ENCODE measurements around the gene SPATA6.
"Not testable (repeated sequence)": the region's sequence is repeated elsewhere in the genome, so short reads cannot be mapped to it uniquely, and the experiment has no call there.

The SPATA6 gene

DNA sequence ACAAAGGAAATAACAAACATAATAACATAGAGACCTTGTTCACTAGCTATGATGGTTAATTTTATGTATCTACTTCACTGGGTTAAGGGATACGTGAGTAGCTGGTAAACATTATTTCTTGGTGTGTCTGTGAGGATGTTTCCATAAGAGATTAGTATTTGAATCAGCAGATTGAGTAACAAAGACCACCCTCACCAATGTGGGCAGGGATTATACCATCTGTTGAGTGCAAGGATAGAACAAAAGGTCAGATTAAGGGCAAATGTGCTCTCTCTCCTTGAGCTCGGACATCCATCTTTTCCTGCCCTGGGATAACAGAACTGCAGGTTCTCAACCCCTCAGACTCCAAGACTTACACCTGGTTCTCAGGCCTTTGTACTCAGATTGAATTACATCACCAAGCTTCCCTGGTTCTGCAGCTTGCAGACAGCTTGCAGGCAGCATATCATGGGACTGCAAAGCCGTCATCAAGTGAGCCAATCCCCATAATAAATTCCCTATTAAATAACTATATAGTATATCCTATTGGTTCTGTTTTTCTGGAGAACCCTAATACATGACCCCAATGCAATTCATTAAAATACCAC, 9.2 kb downstream of the SPATA6 start:
- no peak for DNase-seq (ENCODE audit: low read depth)

DNA sequence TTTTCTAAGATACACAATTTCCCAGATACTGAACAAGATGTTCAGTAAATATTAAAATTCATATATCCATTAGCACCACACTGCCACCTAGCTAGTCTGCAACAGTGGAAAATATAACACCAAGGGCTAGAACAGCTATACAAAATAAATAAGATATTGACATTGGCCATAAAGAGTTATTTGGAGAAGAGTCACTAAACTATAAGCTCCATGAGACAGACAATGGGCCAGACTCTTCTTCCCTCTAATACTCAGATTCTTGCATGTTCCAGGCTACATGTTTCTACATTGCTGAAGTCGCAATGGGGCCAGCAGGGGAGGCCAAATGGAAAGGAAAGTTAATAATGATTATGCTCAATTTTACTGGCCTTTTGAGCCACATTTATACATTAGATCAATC, 21.5 kb downstream of the SPATA6 start:
- DNase-seq (ENCODE audit: low read depth): no peak

DNA sequence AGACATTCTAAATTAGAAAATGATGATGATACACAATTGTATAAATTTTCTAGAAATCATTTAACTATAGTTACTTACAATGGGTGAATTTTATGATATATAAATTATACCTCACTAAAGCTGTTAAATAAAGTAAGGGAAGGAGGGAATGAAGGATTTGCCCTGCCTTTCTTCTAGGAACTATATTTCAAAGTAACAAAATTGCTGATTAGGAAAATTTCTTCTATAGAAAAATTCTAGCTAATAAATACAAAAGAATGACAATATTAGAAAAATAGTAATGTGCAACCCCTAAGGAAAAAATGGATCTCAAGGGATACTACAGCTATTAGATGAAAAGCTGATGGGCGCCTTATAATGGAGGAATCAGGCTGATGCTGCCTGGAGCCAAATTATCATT, 23.1 kb downstream of the SPATA6 start:
- no peak for DNase-seq (ENCODE audit: low read depth)

DNA sequence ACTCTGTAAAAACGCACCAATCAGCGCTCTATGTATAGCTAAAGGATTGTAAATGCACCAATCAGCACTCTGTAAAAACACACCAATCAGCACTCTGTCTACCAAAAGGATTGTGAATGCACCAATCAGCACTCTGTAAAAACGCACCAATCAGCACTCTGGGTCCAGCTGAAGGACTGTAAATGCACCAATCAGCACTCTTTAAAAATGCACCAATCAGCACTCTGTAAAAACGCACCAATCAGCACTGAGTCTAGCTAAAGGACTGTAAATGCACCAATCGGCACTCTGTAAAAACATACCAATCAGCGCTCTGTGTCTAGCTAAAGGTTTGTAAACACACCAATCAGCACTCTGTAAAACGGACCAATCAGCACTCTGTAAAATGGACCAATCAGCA, 27.8 kb downstream of the SPATA6 start:
- DNase-seq (ENCODE audit: low read depth): not testable (repeated sequence)

DNA sequence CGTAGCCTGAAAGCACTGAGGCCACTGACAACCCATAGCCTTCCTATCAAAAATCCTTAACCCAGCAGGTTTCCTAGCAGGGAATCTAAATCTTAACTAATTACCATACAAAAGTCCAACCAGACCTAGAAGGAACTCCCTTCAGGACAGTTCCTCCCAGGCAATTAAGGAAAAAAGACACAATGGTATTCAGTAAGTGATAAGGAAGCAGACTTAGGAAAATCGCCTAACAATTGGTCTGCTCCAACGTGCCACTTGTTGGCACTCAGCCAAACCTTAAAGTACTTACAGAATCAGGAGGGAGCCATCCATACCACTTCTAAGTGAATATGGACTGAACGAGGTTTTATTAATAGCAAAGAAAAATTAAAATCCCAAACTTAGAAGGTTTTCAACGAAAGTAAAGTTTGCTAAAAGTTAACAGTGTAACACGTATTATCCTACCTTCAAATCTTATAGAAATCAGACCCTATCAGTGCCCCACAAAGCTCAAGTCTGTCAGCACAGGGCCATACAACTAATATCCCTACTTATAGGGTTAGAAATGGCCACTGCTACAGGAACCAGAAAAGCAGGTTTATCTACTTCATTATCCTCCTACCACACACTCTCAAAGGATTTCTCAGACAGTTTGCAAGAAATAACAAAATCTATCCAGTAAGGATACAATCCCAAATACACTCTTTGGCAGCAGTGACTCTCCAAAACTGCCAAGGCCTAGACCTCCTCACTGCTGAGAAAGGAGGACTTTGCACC, 29.0 kb downstream of the SPATA6 start:
- no peak for DNase-seq (ENCODE audit: low read depth)

DNA sequence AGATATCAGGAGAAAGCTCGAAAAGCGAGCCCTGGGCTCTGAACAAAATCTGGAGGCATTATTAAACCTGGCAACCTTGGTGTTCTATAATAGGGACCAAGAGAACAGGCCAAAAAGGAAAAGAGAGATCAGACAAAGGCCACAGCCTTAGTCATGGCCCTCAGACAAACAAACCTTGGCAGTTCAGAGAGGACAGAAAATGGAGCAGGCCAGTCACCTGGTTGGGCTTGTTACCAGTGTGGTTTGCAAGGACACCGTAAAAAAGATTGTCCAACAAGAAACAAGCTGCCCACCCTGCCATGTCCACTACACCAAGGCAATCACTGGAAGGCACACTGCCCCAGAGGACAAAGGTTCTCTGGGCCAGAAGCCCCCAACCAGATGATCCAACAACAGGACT, 31.2 kb downstream of the SPATA6 start:
- DNase-seq (ENCODE audit: low read depth): not testable (repeated sequence)

DNA sequence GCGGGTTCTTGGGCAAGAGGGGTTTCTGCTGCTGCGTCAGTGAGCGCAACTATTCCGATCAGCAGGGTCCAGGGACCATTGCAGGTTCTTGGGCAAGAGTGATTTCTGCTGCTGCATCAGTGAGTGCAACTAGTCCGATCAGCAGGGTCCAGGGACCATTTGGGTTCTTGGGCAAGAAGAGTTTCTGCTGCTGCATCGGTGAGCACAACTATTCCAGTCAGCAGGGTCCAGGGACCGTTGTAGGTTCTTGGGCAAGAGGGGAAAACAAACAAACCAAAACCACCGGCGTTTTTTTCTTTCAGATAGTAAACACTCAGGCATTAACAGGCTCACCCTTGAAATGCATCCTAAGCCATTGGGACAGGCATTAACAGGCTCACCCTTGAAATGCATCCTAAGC, 32.6 kb downstream of the SPATA6 start:
- DNase-seq (ENCODE audit: low read depth): no peak

DNA sequence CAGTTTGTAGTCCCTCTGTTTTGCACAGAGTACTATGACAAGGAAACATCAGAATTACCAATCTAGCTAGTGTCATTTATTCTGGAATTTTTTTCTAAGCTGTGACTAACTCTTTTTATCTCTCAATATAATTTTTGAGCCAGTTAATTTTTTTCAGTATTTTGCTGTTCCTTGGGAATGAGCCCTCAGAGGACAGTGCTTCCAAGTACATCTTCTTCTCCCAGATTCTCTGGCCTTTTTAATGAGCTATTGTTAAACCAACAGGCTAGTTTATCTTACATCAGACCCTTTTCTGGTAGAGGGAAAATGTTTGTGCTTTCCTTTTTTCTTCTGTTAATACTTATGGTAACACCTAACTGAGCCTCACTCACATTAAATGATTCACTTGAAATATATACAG, 34.6 kb downstream of the SPATA6 start:
- not testable (repeated sequence) for DNase-seq (ENCODE audit: low read depth)

DNA sequence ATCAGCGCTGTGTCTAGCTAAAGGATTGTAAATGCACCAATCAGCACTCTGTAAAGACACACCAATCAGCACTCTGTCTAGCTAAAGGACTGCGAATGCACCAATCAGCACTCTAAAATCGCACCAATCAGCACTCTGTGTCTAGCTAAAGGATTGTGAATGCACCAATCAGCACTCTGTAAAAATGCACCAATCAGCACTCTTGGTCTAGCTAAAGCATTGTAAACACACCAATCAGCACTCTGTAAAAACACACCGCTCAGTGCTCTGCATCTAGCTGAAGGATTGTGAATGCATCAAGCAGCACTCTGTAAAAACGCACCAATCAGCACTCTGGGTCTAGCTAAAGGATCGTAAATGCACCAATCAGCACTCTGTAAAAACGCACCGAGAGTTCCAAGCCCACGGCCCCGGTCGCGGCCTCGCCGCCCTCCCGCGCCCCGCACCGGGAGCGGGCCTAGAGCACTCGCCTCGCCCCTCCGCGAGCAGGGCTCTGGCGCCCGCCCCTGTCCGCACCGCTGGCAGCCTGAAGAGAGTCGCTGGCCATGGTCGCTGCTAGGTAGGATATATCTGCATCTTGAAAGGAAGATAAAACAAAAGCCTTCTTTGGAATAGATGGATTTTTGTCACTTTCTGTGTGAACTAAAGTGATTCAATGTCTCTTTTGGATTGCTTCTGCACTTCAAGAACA, 36.5 kb downstream of the SPATA6 start:
- not testable (repeated sequence) for DNase-seq (ENCODE audit: low read depth)

DNA sequence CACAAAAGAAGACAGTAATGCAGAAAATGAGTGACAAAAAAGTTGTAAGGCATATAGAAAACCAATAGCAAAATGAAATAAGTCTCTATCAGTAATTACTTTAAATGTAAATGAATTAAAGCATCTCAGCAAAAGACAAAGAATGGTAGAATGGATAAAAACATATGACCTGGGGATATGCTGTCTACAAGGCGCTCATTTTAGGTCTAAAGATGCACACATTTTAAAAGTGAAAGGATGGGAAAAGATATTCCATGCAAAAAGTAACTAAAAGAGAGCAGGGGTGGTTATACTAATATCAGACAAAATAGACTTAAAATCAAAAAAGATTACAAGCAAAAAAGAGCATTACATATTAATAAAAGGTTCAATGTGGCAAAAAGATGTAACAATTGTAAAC, 41.2 kb downstream of the SPATA6 start:
- no peak for DNase-seq (ENCODE audit: low read depth)

DNA sequence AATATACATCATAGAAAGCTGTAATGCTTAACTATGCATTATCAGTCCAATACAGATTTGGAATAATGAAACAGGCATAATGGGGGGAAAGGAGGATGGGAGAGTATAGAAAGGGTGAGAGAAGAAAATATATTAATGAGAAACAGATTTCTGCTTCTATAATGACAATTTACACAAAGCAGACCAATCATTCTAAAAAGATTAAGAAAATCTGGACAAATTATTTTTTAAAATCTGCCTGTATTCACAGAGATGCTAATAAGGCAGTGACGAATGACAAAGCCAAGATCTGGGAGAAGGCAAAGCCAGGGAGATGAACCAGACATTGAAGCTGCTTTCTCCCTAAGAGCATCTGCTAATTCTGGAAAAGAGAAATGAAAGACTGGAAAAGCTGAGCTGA, 50.0 kb downstream of the SPATA6 start:
- no peak for DNase-seq (ENCODE audit: low read depth)

DNA sequence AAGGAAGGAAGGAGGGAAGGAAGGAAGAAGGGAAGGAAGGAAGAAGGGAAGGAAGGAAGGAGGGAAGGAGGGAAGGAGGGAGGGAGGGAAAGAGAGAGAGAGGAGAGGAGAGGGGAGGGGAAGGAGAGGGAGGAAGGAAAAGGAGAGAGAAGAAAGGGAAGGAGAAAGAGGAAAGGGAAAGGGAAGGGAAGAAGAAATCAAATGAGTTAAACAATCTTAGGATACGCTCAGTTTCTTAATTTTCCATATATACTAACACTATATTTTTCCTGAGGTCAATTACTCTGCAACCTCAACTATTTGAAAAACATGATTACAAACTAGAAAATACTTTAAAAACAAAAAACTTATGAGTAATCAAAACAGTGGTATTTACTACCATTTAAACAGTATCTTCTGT, 53.3 kb downstream of the SPATA6 start:
- DNase-seq (ENCODE audit: low read depth): no peak

DNA sequence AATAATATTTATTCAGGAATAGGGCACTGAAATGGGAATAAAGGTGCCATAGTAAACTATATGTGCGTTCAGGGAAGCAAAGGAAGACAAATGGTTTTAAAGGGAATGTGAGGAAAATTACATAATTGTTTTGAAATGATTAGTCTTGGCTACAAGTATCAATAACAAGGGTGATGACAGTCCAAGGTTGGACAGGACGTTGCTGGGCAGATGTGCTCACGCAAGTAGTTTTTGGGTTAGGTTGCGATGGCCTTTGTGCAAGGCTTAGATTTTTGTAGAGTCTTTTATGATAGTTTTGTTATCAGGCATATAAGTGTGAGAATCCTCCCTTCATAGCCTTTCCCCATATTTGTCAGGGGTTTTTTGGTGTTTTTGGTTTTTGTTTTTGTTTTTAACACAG, 57.0 kb downstream of the SPATA6 start:
- DNase-seq (ENCODE audit: low read depth): no peak

DNA sequence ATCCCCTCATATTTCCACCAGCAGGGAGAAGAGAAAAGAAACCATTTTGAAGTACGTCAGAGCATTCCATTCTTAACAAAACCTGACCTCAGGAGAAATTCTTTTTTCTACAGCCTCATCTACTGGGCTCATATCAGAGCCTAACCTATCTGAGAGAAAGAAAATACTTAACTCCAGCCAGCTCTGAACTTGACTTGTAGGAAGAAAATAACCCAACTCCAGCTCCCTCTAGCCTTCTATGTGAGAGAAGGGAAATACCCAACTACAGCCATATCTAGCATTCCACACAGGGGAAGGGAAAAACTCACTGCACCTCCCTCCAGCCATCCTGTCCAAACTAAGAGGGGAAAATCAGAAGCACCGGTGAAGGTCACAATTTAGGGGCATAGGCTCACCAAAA, 57.7 kb downstream of the SPATA6 start:
- DNase-seq (ENCODE audit: low read depth): no peak

DNA sequence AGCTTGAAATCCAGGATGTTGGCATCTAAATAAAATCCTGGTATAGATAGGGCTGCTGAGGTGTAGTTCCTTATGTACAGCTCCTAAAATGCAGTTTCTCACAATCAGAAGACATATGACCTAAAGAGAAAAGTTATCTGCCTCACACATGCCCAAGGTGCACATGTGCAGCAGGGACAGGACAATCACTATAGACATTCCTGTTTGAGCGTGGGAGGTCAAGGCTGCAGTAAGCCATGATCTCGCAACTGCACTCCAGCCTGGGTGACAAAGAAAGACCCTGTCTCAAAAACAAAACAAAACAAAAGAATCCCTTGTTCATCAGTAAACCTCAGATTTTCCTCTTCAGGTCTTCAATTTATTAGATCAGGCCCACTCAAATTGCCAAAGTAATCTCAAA, 66.1 kb downstream of the SPATA6 start:
- DNase-seq (ENCODE audit: low read depth): no peak

DNA sequence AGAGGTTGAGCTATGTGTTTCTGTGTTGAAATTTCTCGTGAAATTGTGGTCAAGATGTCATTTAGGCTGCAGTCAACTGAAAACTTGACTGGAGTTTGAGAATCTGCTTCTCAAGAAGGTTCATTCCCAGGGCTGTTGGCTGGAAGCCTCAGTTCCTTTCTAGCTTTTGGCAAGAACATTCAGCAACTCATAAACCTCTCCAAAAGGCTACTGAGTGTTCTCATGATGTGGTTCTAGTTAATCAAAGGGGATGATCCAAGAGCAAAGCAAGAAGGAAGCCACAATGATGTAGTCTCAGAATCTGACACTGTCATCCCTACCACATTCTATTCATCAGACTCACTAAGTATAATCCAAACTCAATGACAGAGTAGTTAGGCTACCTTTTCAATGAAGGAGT, 66.6 kb downstream of the SPATA6 start:
- no peak for DNase-seq (ENCODE audit: low read depth)

DNA sequence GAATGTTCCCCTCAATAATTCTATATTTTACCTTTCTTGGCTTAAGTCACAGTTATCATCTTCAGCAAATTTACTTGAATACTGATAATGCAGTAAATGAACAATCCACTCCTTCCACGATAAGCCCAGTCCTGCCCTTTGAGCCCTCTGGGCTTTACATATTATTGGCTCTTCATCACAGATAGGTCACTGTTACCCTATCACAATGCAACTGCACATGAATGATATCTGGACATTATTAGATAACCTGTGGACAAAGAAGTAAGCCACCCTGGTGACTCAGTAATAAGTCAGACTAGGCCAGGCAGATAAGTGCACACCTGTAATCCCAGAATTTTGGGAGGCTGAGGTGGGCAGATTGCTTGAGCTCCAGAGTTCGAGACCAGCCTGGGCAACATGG, 69.4 kb downstream of the SPATA6 start:
- no peak for DNase-seq (ENCODE audit: low read depth)

DNA sequence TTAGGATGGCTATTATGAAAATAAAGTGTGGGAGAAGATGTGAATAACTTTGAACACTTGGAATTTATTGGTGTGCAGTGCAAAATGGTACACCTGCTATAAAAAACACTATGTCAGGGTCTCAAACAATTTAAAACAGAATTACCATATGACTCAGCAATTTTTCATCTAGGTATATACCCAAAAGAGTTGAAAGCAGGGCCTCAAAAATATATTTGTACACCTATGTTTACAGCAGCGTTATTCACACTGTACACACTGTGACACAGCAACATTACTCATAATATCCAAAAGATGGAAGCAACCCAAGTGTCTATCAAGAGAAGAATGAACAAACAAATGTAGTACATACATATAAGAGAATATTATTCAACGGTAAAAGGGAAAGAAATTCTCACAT, 75.8 kb downstream of the SPATA6 start:
- no peak for DNase-seq (ENCODE audit: low read depth)

DNA sequence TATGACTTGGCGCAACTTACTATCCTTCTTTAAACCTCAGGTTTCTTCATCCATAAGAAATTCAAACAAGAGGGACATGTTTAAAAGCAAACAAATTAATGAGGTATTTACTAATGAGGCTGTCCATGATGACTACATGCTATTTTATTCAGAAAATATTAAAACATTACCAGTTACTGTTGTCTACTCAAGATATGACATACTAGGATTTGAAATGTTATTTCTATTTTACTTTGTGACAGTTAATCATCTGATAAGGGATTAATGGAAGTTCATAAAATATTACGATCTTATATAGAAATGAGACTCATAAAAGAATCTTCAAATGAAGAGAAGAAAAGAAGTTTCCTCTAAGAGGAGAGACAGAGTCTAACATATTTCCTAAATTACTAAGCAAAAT, 80.1 kb downstream of the SPATA6 start:
- DNase-seq (ENCODE audit: low read depth): no peak

DNA sequence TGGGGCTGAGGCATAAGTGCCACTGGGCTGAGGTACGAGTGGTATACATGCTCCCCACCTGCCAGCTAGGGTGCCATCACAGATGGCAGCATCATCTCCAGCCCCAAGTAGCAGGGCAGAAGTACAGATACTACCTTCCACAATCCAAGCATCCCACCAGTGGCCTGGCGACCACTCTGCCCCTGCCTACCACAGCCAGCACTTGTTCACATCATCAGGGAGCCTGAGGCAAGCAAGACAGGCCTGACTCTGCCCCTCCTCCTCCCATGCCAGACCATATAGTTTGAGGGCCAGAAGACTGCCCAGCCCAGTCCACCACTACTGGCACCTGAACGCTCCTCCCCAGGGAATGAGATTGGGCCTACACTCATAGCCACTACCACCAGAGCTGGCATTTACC, 84.6 kb downstream of the SPATA6 start:
- no peak for DNase-seq (ENCODE audit: low read depth)

DNA sequence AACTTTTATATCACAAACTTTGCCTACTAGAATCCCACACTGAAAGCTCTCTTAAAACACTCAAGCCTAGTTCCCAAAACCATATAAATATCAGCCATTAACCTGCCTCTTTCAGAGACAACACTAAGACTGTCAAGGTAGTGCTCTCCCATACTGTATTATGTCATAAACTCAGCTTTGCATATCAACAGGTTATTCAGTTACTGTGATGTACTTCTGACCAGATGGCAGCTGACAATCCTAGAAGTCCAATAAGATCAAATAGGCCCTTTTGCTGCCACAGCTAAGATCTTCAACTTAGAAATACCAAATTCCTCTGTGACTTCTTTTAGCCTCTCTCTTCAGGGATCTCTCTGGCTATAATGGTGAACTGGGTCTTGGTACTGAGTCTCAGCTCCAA, 97.2 kb downstream of the SPATA6 start:
- DNase-seq (ENCODE audit: low read depth): no peak

DNA sequence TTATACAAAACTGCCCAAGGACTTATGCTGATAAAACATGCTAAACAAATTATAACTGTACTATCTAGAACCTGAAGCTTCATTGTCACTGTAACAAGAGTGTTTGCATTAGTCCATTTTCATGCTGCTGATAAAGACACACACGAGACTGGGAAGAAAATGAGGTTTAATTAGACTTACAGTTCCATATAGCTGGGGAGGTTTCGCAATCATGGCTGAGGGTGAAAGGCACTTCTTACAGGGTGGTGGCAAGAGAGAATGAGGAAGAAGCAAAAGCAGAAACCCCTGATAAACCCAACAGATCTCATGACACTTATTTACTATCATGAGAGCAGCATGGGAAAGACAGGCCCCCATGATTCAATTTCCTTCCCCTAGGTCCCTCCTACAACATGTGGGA, 100.4 kb downstream of the SPATA6 start:
- no peak for DNase-seq (ENCODE audit: low read depth)

DNA sequence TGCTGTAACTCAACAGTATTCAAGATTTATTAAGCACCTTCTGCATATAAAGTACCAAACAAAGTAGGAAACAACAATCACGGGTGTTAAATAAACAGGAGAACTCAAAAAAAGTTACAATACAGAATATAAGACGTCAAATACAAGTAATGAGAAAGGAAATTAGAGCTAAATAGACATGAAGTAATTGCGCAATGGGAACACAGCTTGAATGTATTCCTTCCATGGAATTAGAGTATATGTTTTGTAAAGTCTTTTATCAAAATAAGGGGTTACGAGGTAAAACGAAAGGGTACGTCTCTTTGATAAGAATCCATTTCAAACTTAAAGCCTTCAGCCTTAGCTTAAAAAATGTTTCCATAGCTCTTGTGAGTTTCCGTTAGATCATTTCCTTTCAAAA, 109.1 kb downstream of the SPATA6 start:
- DNase-seq (ENCODE audit: low read depth): no peak

DNA sequence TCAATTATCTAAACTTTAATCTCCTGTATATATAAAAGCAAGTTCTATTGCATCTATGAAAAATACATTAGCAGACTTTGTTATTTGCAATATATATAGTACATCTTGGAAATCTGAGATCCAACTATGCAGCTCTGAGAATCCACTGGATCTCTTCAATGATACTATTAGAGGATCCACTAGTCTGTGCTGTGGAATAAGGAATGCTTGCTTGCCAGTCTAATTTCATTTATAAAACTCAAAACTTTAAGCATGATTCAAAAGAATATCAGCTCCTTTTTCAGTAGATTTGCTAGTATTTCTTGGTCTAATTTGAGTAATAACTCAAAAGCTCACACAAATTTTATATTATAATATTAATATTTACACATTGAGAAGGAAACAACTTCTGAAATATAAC, 115.1 kb downstream of the SPATA6 start:
- no peak for DNase-seq (ENCODE audit: low read depth)
